Left lobe of liver (tissue), 2 donors: ENCODE measurements around the gene AOC1. TPM values are rescaled to one million over a fixed set of nuclear protein-coding genes. Genes with fewer than 3 reads are reported as not detected.
A peak's percentile ranks its signal among the peaks of the same experiment; 100 is the strongest.

Source experiments
- ATAC-seq: fragments of 200-7000 bp; cut with Tn5 transposase; one replicate; pipeline ENCODE4 v1.9.1; 2020; ENCODE audit warnings: mild to moderate bottlenecking, moderate library complexity
- DNase-seq: peaks from one replicate; pipeline ENCODE4 v3.0.0-alpha.2; 2020; ENCODE audit warnings: low spot score
- total RNA-seq: library from RNA; stranded (reverse); gene quantifications from one replicate; pipeline ENCODE4 v1.2.1, GENCODE V29; 2021
- donor health status: DM: no; HTN: no; CAD: no; lungs with moderate emphysema.
- donor health status: DM: no; HTN: yes; CAD: no.

AOC1 gene
- total RNA-seq, 1 donor from 2014 or later: 18.9 TPM

DNA sequence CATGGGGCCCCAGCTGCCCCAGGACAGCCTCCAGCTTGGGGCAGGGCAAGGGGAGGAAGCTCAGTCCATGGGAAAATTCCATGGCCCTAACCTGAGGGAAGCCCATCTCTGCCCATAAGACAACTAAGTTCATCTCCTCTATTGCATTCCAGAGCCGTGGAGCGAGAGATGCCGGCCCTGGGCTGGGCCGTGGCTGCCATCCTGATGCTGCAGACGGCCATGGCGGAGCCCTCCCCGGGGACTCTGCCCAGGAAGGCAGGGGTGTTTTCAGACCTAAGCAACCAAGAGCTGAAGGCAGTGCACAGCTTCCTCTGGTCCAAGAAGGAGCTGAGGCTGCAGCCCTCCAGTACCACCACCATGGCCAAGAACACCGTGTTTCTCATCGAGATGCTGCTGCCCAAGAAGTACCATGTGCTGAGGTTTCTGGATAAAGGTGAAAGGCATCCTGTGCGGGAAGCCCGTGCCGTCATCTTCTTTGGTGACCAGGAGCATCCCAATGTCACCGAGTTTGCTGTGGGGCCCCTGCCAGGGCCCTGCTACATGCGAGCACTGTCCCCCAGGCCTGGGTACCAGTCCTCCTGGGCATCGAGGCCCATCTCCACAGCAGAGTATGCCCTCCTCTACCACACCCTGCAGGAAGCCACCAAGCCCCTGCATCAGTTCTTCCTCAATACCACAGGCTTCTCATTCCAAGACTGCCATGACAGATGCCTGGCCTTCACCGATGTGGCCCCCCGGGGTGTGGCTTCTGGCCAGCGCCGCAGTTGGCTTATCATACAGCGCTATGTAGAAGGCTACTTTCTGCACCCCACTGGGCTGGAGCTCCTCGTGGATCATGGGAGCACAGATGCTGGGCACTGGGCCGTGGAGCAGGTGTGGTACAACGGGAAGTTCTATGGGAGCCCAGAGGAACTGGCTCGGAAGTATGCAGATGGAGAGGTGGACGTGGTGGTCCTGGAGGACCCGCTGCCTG is 4.3 kb downstream of the AOC1 start:
- no peak for DNase-seq
- no peak for ATAC-seq

GRCh38 chr7:150857276-150858055 is 5.1 kb downstream of the AOC1 start:
- ATAC-seq (no peak), DNase-seq (no peak)

DNA sequence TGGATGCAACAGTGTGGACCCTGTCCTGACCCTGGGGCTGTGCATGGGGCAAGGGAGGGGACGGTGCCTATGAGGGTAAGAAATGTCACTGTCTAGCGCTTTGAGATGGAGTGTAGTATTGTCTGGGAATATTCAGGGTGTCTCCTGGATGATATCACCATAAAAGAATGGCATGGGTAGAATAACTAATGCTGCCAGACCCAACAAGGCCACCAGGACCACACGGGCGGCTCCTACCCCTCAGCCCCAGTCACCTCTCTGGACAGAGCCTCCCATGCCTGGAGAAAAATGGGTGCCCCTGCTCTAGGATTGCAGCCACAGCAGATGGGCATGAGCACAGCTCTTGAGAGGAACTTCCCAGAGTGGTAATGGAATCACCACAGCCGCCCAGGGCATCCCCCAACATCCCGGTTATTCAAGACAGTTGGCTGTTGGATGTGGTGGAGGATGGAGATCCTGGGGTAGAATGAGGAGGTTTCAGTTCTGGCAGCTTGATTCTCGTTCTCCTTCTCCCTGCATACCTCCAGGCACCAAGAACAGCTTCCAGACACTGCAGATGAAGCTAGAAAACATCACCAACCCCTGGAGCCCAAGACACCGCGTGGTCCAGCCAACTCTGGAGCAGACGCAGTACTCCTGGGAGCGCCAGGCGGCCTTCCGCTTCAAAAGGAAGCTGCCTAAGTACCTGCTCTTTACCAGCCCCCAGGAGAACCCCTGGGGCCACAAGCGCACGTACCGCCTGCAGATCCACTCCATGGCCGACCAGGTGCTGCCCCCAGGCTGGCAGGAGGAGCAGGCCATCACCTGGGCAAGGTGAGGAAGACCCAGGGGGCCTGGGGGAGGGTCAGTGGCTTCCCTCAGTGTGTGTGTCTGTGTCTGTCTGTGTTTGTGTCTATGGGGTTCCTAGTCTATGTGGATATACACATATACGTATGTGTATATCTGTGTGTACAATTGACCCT is 6.2 kb downstream of the AOC1 start:
- ATAC-seq (no peak), DNase-seq (no peak)

GRCh38 chr7:150860291-150860977 is 8.1 kb downstream of the AOC1 start:
- ATAC-seq: peak; percentile 15
- no peak for DNase-seq

DNA sequence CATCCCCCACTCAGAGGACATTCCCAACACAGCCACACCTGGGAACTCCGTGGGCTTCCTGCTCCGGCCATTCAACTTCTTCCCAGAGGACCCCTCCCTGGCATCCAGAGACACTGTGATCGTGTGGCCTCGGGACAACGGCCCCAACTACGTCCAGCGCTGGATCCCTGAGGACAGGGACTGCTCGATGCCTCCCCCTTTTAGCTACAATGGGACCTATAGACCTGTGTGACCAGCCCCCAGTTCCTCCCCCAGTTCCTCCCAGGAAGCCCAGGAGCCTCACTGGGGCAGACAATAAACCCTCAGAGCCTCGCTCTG is 8.6 kb downstream of the AOC1 start:
- ATAC-seq: no peak
- no peak for DNase-seq

DNA sequence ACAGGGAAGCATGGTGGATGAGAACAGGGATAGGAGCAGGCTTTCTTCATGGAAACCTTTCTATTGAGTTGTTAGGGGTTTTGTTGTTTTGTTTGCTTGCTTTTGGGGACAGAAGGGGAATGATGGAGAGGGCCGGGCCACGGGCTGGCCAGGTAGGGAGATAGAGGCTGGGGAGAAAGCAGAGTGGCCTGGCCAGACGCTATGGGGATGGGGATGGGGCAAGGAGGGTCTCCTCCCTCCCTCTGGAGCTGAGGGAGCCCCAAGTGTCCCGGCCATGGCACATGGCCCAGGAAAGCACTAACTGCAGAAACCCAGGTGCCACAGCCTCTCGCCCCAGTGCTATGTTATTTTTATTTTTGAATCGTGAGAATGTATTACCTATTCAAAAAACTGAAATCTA is 10.0 kb downstream of the AOC1 start:
- ATAC-seq: no peak
- DNase-seq: no peak

GRCh38 chr7:150863946-150864345 is 11.6 kb downstream of the AOC1 start:
- DNase-seq (no peak), ATAC-seq (no peak)

DNA sequence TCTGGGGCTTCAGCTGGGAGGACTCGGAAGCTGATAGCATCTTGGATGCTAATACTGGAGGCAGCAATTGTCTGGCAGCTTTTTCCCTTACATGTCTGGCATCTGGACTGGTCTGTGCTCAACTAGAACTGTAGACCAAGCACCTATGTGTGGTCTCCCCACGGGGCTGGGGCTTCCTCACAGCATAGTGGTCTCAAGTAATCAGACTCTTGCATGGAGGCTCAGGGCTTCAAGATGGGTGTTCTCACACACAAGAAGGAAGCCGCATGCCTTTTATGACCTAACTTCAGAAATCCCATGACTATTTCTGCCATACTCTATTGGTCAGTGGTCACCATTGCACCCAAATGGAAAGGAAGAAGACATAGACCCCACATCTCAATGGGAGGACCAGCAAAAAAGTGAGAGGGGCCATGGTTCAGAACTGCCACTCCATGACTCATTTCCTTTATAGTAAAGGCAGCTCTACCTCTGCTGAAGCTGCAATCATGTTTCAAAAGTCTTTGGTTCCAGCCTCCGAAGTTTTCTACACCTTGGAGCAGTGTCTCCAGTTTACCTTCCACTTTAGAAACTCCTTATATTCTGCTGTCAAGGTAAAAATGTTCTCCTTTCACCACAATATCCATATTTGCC is 14.7 kb downstream of the AOC1 start:
- DNase-seq: no peak
- no peak for ATAC-seq

DNA sequence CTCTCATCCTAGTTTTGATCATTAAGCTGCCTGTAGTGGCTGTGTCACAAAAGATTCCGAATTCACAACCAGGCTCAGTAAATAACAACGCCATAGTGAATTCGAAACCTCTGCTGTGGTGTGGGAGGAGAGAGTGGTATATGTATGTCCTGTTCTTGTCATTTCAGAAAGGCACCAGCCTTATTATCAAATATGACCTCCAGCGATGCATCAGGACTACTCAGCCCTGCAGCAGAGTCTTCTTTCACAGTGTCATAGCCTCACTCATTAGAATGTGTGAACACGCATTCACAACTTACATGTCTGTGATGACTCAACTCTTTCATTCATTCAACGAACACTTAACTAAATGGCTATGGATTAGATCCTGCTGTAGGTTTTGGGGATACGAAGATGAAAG is 15.3 kb downstream of the AOC1 start:
- no peak for DNase-seq
- no peak for ATAC-seq

DNA sequence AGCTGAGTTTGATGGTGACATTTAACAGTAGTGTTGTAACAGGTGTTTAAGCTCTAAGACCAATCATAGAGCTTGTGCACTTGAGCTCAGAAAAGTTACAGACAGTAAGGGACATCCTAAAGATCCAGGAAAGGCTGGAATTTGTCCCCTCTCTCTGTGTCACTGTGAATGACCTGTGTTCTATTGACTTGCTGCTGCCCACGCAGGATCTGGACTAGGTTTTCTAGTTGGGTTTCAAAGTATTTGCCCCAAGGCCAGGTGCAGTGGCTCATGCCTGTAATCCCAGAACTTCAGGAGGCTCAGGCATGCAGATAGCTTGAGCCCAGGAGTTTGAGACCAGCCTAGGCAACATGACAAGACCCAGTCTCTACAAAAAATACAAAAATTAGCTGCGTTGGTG is 17.1 kb downstream of the AOC1 start:
- DNase-seq (peak; percentile 57), ATAC-seq (peak; percentile 98)

GRCh38 chr7:150871601-150872000 is 19.3 kb downstream of the AOC1 start:
- ATAC-seq: no peak

GRCh38 chr7:150874401-150875198 is 22.3 kb downstream of the AOC1 start:
- DNase-seq (no peak), ATAC-seq (no peak)

More at GRCh38 chr7:150871601-150872000, 19.3 kb downstream of the AOC1 start:
- DNase-seq: no peak

DNA sequence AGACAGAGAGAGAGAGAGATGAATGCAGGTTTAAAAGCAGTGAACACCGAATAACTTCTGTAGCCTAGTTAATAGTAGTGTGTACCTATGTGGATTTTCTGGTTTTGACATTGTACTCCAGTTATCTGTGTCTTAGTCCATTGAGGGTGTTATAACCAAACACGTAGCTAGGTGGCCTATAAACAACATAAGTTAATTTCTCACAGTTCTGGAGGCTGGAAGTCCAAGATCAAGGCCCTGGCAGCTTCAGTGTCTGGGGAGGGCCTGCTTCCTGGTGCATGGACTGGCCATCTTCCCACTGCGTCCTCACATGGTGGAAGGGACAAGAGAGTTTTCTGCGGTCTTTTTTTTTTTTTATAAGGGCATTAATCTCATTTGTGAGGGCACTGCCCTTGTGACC is 23.5 kb downstream of the AOC1 start:
- no peak for DNase-seq
- peak; percentile 40 for ATAC-seq

DNA sequence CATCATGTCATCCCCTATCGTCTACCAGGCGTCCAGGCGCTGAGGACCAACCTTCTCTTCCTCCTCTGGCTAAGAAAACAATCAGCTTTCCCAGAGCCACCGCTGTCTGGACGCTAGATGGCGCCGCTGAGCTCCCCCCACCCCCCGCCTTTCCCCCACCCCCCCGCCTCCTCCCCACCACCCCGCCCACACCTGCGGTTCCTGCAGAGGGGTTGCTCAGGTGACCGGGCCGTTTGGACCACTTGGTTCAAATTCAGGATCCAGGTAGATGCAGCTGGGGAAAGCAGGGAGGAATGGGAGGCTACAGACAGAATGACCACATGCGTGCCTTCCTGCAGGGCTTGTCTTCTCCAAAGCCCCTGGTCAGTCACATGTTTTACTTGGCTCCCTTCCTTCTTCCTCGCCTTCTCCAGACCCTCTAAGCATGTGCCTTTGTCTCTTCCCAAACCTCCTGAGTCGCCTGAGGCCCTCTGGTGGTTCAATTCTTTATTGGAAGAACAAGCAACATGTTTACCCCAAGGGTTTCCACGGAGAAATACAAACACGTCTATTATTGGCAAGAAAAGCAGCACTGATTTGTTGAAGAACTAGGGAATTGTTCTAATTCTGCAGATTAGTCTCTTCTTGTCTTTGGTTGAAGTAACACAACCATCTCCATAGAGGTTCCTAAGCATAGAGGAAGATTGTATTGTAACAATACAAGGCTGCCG is 24.7 kb downstream of the AOC1 start:
- ATAC-seq: peak; percentile 92

GRCh38 chr7:150877536-150877935 is 25.2 kb downstream of the AOC1 start:
- ATAC-seq (no peak), DNase-seq (no peak)

More for the DNA sequence above, 24.7 kb downstream of the AOC1 start:
- DNase-seq: peak; percentile 51

DNA sequence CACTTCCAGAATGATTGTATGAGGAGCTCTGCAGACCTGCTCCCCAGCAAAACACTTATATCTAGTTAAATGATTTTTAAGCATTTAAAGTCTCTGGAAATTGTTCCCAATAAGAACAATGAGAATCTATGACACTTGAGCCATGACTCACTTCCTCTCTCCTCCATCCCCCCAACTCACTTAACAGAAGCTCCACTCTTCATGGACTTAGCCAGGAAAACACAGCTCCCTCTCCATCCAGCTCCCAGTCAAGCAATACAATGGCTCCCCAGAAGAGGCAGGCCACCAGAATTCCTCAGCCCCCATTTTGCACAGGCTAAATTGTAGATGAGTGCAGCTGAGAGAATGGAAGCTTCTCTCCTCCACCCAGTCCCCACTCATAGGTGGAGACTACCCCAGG is 27.0 kb downstream of the AOC1 start:
- no peak for ATAC-seq
- DNase-seq: no peak

DNA sequence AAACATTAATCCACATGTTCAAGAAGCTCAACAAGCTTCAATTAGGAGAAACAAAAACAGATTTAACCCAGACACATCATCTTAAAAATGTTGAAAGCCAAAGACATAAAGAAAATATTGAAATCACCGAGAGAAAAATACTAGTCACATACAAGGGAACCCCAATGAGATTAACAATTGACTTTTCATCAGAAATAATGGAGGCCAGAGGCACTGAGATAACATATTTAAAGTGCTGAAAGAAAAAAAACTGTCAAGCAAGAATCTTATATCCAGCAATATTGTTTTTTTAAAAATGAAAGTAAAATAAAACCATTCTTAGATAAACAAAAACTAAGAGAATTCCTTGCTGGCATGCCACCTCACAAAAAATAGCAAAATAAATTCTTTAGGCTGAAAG is 28.9 kb downstream of the AOC1 start:
- no peak for ATAC-seq
- no peak for DNase-seq

- ATAC-seq (no peak), DNase-seq (no peak)
Observed at GRCh38 chr7:150890853-150891584, 38.7 kb downstream of the AOC1 start.
